ENCODE results near the gene ATP5F1D.

- TF ChIP-seq CTCF (IDR thresholded peaks at IDR 0.05) = no peak
- no peak for TF ChIP-seq POLR2A (IDR thresholded peaks at IDR 0.05)
These were observed 21.0 kb upstream of the ATP5F1D start for GRCh38 chr19:1220477-1220930.

Measured in body of pancreas (tissue), 4 donors.